HEK293 (cell line): ENCODE results near the gene EXOC3.

Experiments used
- YY1 ChIP-seq: fragments of 450-650 bp; formaldehyde crosslinking; IDR thresholded peaks from 2 replicates; pipeline ENCODE4 v1.5.1; 2018; ENCODE audit warnings: missing biosample characterization, missing genetic modification characterization
- ZEB2 ChIP-seq: fragments of 450-650 bp; formaldehyde crosslinking; IDR thresholded peaks from 2 replicates; pipeline ENCODE4 v1.5.1; 2016; ENCODE audit warnings: missing biosample characterization, missing genetic modification characterization
- ZNF302 ChIP-seq: fragments of 450-650 bp; formaldehyde crosslinking; IDR thresholded peaks from 2 replicates; pipeline ENCODE4 v1.5.1; 2016; ENCODE audit warnings: missing biosample characterization, missing genetic modification characterization, low read depth
- ZNF341 ChIP-seq: fragments of 450-650 bp; formaldehyde crosslinking; IDR thresholded peaks from 2 replicates; pipeline ENCODE4; 2016; ENCODE audit warnings: low read depth, missing biosample characterization, missing genetic modification characterization

DNA sequence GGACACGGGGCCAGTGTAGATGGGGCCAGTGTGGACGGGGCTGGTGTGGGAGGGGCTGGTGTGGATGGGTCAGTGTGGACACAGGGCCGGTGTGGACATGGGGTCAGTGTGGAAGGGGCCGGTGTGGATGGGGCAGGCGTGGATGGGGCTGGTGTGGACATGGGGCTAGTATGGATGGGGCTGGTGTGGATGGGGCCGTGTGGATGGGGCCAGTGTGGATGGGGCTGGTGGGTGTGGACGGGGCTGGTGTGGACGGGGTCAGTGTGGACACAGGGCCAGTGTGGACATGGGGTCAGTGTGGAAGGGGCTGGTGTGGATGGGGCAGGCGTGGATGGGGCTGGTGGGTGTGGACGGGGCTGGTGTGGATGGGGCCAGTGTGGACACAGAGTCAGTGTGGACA lies 57.5 kb downstream of the EXOC3 start:
- no peak for TF ChIP-seq ZNF341 (tag by site-specific recombination)
- no peak for TF ChIP-seq ZEB2 (tag by site-specific recombination)
- no peak for TF ChIP-seq YY1 (tag by site-specific recombination)
- no peak for TF ChIP-seq ZNF302 (tag by site-specific recombination)
